RWPE2 (cell line): Measurements from ENCODE around the gene CELA3B.

Source experiments
- ATAC-seq: fragments of 200-7000 bp; cut with Tn5 transposase; 3 replicates; pipeline ENCODE4 v1.9.1; 2021; ENCODE audit warnings: low read depth
- DNase-seq: peaks from one replicate; pipeline ENCODE4 v3.0.0-alpha.2; 2020; ENCODE audit warnings: low spot score
- H3K27ac ChIP-seq: fragments of 450-650 bp; 2 replicates; pipeline ENCODE4 v1.5.1; 2017; ENCODE audit warnings: mild to moderate bottlenecking; ENCODE audit not compliant: poor library complexity, severe bottlenecking
- H3K27me3 ChIP-seq: fragments of 250-450 bp; sonication (Bioruptor Pico); 2 replicates; pipeline ENCODE4 v1.5.1; 2021; ENCODE audit warnings: mild to moderate bottlenecking, moderate library complexity; ENCODE audit not compliant: insufficient read depth, poor library complexity, severe bottlenecking
- H3K36me3 ChIP-seq: fragments of 250-450 bp; sonication (Bioruptor Pico); 2 replicates; pipeline ENCODE4 v1.5.1; 2020; ENCODE audit warnings: low read depth, mild to moderate bottlenecking, moderate library complexity
- H3K4me1 ChIP-seq: fragments of 250-450 bp; sonication (Bioruptor Pico); 2 replicates; pipeline ENCODE4 v1.5.1; 2021; ENCODE audit warnings: mild to moderate bottlenecking, moderate library complexity; ENCODE audit not compliant: insufficient read depth, poor library complexity, severe bottlenecking
- H3K4me3 ChIP-seq: fragments of 250-450 bp; sonication (Bioruptor Pico); 2 replicates; pipeline ENCODE4 v1.5.1; 2021; ENCODE audit warnings: mild to moderate bottlenecking, moderate library complexity; ENCODE audit not compliant: severe bottlenecking
- H3K9me3 ChIP-seq: fragments of 250-450 bp; sonication (Bioruptor Pico); 2 replicates; pipeline ENCODE4 v1.5.1; 2021; ENCODE audit warnings: mild to moderate bottlenecking, moderate library complexity; ENCODE audit not compliant: severe bottlenecking
- CTCF ChIP-seq: fragments of 450-650 bp; IDR thresholded peaks from one replicate; pipeline ENCODE4 v1.5.1; 2017; ENCODE audit warnings: mild to moderate bottlenecking, moderate library complexity; ENCODE audit not compliant: poor library complexity, severe bottlenecking

CELA3B gene

GRCh38 chr1:21938732-21939538 is 37.9 kb upstream of the CELA3B start:
- H3K4me1 ChIP-seq = peaks cover 35% of the 10 kb centered on the region
- peak overlapping the region; percentile 26 for H3K27ac ChIP-seq

GRCh38 chr1:21939650-21940374 is 37.0 kb upstream of the CELA3B start:
- peaks cover 35% of the 10 kb centered on the region for H3K4me1 ChIP-seq
- H3K9me3 ChIP-seq = no peaks in the 10 kb centered on the region
- no peaks in the 10 kb centered on the region for H3K36me3 ChIP-seq
- no peaks in the 10 kb centered on the region for H3K27me3 ChIP-seq
- ATAC-seq (peak; percentile 41), DNase-seq (no peak)
- peak; percentile 38 for TF ChIP-seq CTCF
- no peak overlapping the region for H3K4me3 ChIP-seq
- peak overlapping the region; percentile 26 for H3K27ac ChIP-seq

More at GRCh38 chr1:21938732-21939538, 37.9 kb upstream of the CELA3B start:
- no peak overlapping the region for H3K4me3 ChIP-seq
- H3K9me3 ChIP-seq = no peaks in the 10 kb centered on the region
- ATAC-seq = no peak
- no peak for TF ChIP-seq CTCF
- no peaks in the 10 kb centered on the region for H3K36me3 ChIP-seq
- DNase-seq = no peak
- H3K27me3 ChIP-seq = no peaks in the 10 kb centered on the region

- no peak for ATAC-seq
These were observed 36.3 kb upstream of the CELA3B start for GRCh38 chr1:21940492-21940891.

GRCh38 chr1:21941370-21941769 is 35.5 kb upstream of the CELA3B start:
- no peak for ATAC-seq
- no peak for DNase-seq
- Histone ChIP-seq H3K27ac (no peak overlapping the region), H3K9me3 (no peaks in the 10 kb centered on the region), H3K36me3 (no peaks in the 10 kb centered on the region), H3K27me3 (no peaks in the 10 kb centered on the region), H3K4me3 (no peak overlapping the region), H3K4me1 (peaks cover 22% of the 10 kb centered on the region)
- TF ChIP-seq CTCF = no peak

More at GRCh38 chr1:21940492-21940891, 36.3 kb upstream of the CELA3B start:
- no peak for DNase-seq
- no peaks in the 10 kb centered on the region for H3K36me3 ChIP-seq
- no peaks in the 10 kb centered on the region for H3K9me3 ChIP-seq
- no peak for TF ChIP-seq CTCF
- no peak overlapping the region for H3K27ac ChIP-seq
- H3K4me3 ChIP-seq = no peak overlapping the region
- no peaks in the 10 kb centered on the region for H3K27me3 ChIP-seq
- H3K4me1 ChIP-seq = peaks cover 31% of the 10 kb centered on the region
